Prostate gland (tissue), 2 donors: ENCODE measurements around the gene MSL3. TPM values are rescaled to one million over a fixed set of nuclear protein-coding genes. Genes with fewer than 3 reads are reported as not detected.

Source experiments
- DNase-seq: peaks from one replicate; pipeline ENCODE4 v3.0.0-alpha.2; 2019; ENCODE audit warnings: low spot score
- H3K27ac ChIP-seq, 2 donors: fragments of 200-600 bp; sonication (generic); 2 replicates each; pipeline ENCODE4 v1.5.1; 2017 to 2019
- H3K27me3 ChIP-seq: fragments of 200-600 bp; sonication (generic); replicated peaks from 2 replicates; pipeline ENCODE4 v1.5.1; 2019; ENCODE audit not compliant: insufficient read depth
- H3K36me3 ChIP-seq, 2 donors: fragments of 200-600 bp; sonication (generic); 1 replicate in 1 of 2; 2 replicates in 1 of 2; pipeline versions ENCODE4 v1.5.1 to v1.8.1; 2017 to 2019
- H3K4me1 ChIP-seq: fragments of 200-600 bp; sonication (generic); replicated peaks from 2 replicates; pipeline ENCODE4 v1.5.1; 2019
- H3K4me3 ChIP-seq, 2 donors: fragments of 200-600 bp; sonication (generic); 2 replicates each; pipeline ENCODE4 v1.5.1; 2017 to 2019
- H3K9me3 ChIP-seq: fragments of 200-600 bp; sonication (generic); 2 replicates; pipeline ENCODE4 v1.5.1; 2017
- CTCF ChIP-seq, 4 experiments: fragments of 200-600 bp in 2 of 4; fragments of 450-650 bp in 2 of 4; sonication (generic) in 2 of 4; IDR thresholded peaks; 1 replicate in 3 of 4; 2 replicates in 1 of 4; pipeline ENCODE4 v1.5.1; 2016 to 2019; ENCODE audit warnings: antibody characterized with exemption in 4 of 4, mild to moderate bottlenecking in 2 of 4, moderate library complexity in 2 of 4
- POLR2A ChIP-seq: fragments of 450-650 bp; IDR thresholded peaks from one replicate; pipeline ENCODE4 v1.6.1; 2016; ENCODE audit warnings: antibody characterized with exemption, mild to moderate bottlenecking
- POLR2AphosphoS5 ChIP-seq: sonication (generic); formaldehyde crosslinking; IDR thresholded peaks from one replicate; pipeline ENCODE4 v1.6.1; 2017; ENCODE audit warnings: antibody characterized with exemption
- WGBS: methylation state at CpG from one replicate; pipeline ENCODE4 v1.1.5; 2018; 5-methylcytosine and 5-hydroxymethylcytosine counted together
- intact Hi-C: fragments of 100-400 bp; cut with DNase I; formaldehyde crosslinking; loops from one replicate; pipeline ENCODE4 v1.14.2; 2022
- total RNA-seq, 2 donors: library from RNA; depleted of rRNA; stranded (reverse); fragments of >200 nt; gene quantifications; one replicate each; pipeline ENCODE4 v1.1.0, GENCODE V29; 2016

Gene MSL3
- 10 to 100 TPM; 13.4 to 34.8 TPM for total RNA-seq

DNA sequence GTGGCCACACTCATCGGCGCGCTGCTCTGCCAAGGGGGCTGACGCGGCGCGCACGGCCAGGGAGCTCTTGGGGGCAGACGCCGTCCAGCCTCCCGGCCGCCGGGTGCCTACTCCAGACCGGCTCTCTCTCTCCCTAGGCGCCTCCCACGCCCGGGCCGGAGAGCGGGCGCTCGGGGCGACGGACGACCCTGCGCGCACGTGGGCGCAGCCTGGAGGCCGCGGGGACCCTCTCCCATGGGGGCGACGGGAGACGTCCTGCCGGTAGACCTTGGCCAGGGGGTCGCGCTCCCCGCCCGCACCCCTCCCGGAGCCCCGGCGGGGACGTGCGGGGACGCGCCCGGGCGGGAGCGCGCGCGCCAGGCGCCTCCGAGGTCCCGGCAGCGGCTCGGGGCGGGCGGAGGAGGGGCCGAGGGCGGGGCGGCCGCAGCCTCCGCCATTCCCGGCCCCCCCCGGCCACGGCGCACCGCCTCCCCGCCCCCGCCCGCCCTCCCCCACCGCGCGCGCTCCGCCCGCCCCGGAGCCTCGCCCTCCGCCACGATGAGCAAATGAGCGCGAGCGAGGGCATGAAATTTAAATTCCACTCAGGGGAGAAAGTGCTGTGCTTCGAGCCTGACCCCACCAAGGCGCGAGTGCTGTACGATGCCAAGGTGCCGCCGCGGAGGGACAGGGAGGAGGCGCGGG, at the start of gene MSL3:
TSS of gene MSL3 (plus strand) at position 519 of the 681 bp plus-strand sequence. CDS start at position 546, 27 bp downstream.
- TF ChIP-seq CTCF (IDR thresholded peaks at IDR 0.05) (no peak), POLR2A (peak; percentile 9), POLR2AphosphoS5 (no peak)
- DNase-seq = peak; percentile 33
- Histone ChIP-seq H3K36me3 (no peaks in the 10 kb centered on the region), H3K27ac (peak within 1 kb of the TSS; percentile 74 to 80), H3K4me1 (no peaks in the 10 kb centered on the region), H3K27me3 (no peaks in the 10 kb centered on the region), H3K9me3 (no peaks in the 10 kb centered on the region), H3K4me3 (peak within 1 kb of the TSS; percentile 46 to 51)
- intact Hi-C loops = no loop called here
- WGBS = no CpG with 5 or more reads among the region's 93 CpGs

GRCh38 chrX:11722304-11722703, 35.7 kb upstream of the MSL3 start:
- H3K9me3 ChIP-seq = no peaks in the 10 kb centered on the region
- H3K27ac ChIP-seq = no peak overlapping the region
- intact Hi-C loops = loop anchor here (5.0 kb wide), 1 partner anchor 50 kb away; no protein-coding TSS in a partner anchor
- no peak for DNase-seq
- H3K27me3 ChIP-seq = no peaks in the 10 kb centered on the region
- no peaks in the 10 kb centered on the region for H3K36me3 ChIP-seq
- H3K4me3 ChIP-seq = no peak overlapping the region
- TF ChIP-seq CTCF (IDR thresholded peaks at IDR 0.05) (no peak), POLR2A (no peak), POLR2AphosphoS5 (no peak)
- 92% methylated on average over 4 of the region's 5 CpGs for WGBS
- H3K4me1 ChIP-seq = no peaks in the 10 kb centered on the region

- TF ChIP-seq POLR2AphosphoS5 (no peak), CTCF (IDR thresholded peaks at IDR 0.05) (peak; percentile 14 to 63 (median 44))
- H3K36me3 ChIP-seq = no peaks in the 10 kb centered on the region
- WGBS = 55% methylated on average over 7 of the region's 7 CpGs
- intact Hi-C loops = loop anchor here (2.0 to 5.0 kb wide), 2 partner anchors 48 to 190 kb away; no protein-coding TSS in a partner anchor
- peak; percentile 4 for DNase-seq
- no peaks in the 10 kb centered on the region for H3K27me3 ChIP-seq
- no peaks in the 10 kb centered on the region for H3K4me1 ChIP-seq
- no peak overlapping the region for H3K4me3 ChIP-seq
- H3K9me3 ChIP-seq = no peaks in the 10 kb centered on the region
- no peak overlapping the region for H3K27ac ChIP-seq
Measured at GRCh38 chrX:11724122-11725017, 33.7 kb upstream of the MSL3 start.

DNA sequence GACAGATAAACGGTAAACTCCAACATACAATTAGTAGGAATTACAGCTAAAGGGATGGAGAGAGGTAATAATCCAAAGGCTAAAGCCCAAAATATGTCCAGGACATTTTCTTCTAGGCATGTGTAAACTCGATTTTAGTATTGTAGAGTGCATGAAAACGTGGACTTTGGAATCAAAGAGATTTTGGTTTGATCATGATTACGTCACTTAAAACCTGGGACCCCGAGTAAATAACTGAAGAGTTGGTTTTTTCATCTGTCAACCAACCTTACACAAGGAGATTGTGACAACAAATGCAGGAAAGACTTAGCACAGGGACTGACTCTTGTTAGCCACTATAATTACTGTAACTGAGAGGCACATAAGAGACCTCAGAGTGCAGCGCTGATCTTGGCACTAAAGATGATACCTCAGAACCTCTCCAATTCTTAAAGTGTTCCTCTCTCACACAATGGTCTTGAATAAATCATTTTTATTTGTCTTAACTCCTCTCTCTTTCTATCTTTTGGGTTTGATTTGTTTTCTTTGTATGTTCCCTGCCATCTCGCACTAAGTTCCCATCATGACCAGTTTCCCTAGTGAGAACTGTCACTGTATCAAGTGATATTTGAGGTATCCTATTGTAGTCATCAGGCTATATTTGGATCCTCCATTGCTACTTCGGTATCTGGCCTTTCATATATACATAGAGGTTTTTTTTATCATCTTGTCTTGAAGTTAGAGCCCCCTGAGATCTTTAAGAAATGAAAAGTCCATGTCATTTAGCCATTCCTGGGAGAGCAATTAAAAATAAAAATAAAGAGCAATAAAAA, 32.2 kb upstream of the MSL3 start:
- no peaks in the 10 kb centered on the region for H3K9me3 ChIP-seq
- intact Hi-C loops = loop anchor here (2.0 kb wide), 1 partner anchor 191 kb away; no protein-coding TSS in a partner anchor
- no peaks in the 10 kb centered on the region for H3K4me1 ChIP-seq
- no peaks in the 10 kb centered on the region for H3K36me3 ChIP-seq
- 59% methylated on average over 8 of the region's 8 CpGs for WGBS
- no peaks in the 10 kb centered on the region for H3K27me3 ChIP-seq
- TF ChIP-seq CTCF (IDR thresholded peaks at IDR 0.05) (no peak), POLR2A (no peak), POLR2AphosphoS5 (no peak)
- no peak overlapping the region for H3K4me3 ChIP-seq
- no peak overlapping the region for H3K27ac ChIP-seq
- no peak for DNase-seq
